Stimulated activated CD8-positive, alpha-beta memory T cell treated with anti-CD3 and anti-CD28 coated beads, Interleukin-7, amount 100 ng/mL, for 1 hour (primary cell): ENCODE results near the gene MEGF11.

Source experiments
- DNase-seq, 2 donors: peaks; one replicate each; pipeline ENCODE4 v3.0.0-alpha.2; 2020; ENCODE audit warnings: low read depth in 2 of 2

The MEGF11 gene

GRCh38 chr15:66114863-66115425, 138.6 kb downstream of the MEGF11 start:
- no peak for DNase-seq

GRCh38 chr15:66112388-66112787, 141.2 kb downstream of the MEGF11 start:
- no peak for DNase-seq

- DNase-seq = no peak
Observed at GRCh38 chr15:66111363-66111762, 142.2 kb downstream of the MEGF11 start.

- DNase-seq = no peak
Observed at GRCh38 chr15:66110864-66111263, 142.7 kb downstream of the MEGF11 start.

GRCh38 chr15:66109826-66110225, 143.7 kb downstream of the MEGF11 start:
- no peak for DNase-seq

GRCh38 chr15:66108483-66109265, 144.9 kb downstream of the MEGF11 start:
- no peak for DNase-seq

- DNase-seq = no peak
Observed at GRCh38 chr15:66107070-66107469, 146.5 kb downstream of the MEGF11 start.

- DNase-seq = no peak
Observed at GRCh38 chr15:66105286-66106265, 148.0 kb downstream of the MEGF11 start.

GRCh38 chr15:66103293-66103590, 150.3 kb downstream of the MEGF11 start:
- DNase-seq = no peak

GRCh38 chr15:66102563-66103292, 150.8 kb downstream of the MEGF11 start:
- DNase-seq = no peak

GRCh38 chr15:66101715-66102395, 151.7 kb downstream of the MEGF11 start:
- DNase-seq = no peak

- no peak for DNase-seq
Observed at GRCh38 chr15:66100761-66101160, 152.8 kb downstream of the MEGF11 start.

GRCh38 chr15:66099950-66100671, 153.4 kb downstream of the MEGF11 start:
- no peak for DNase-seq

- no peak for DNase-seq
Observed at GRCh38 chr15:66098022-66098363, 155.6 kb downstream of the MEGF11 start.

GRCh38 chr15:66097151-66098021, 156.2 kb downstream of the MEGF11 start:
- DNase-seq = no peak

- no peak for DNase-seq
Observed at GRCh38 chr15:66096688-66097058, 156.9 kb downstream of the MEGF11 start.

- DNase-seq = no peak
Observed at GRCh38 chr15:66095871-66096687, 157.5 kb downstream of the MEGF11 start.

GRCh38 chr15:66094331-66094730, 159.2 kb downstream of the MEGF11 start:
- DNase-seq = no peak
